Upper lobe of left lung (tissue), 6 donors: ENCODE data around the gene COG4. TPM values are rescaled to one million over a fixed set of nuclear protein-coding genes. Genes with fewer than 3 reads are reported as not detected.

Source experiments
- ATAC-seq, 2 donors: fragments of 200-7000 bp; cut with Tn5 transposase; one replicate each; pipeline ENCODE4 v1.9.1; 2022; ENCODE audit warnings: mild to moderate bottlenecking in 2 of 2, moderate library complexity in 2 of 2; ENCODE audit not compliant: low FRiP score in 2 of 2
- DNase-seq, 2 donors: peaks; one replicate each; pipeline ENCODE4 v3.0.0-alpha.2; 2019 to 2020
- H3K27ac ChIP-seq, 4 donors: fragments of 200-600 bp; sonication (generic); one replicate each; pipeline ENCODE4 v1.5.1; 2016 to 2019
- H3K27me3 ChIP-seq, 4 donors: fragments of 200-600 bp; sonication (generic); one replicate each; pipeline ENCODE4 v1.5.1; 2017 to 2019
- H3K36me3 ChIP-seq, 4 donors: fragments of 200-600 bp; sonication (generic); one replicate each; pipeline ENCODE4 v1.5.1; 2016 to 2019
- H3K4me1 ChIP-seq, 4 donors: fragments of 200-600 bp; sonication (generic); one replicate each; pipeline ENCODE4 v1.5.1; 2018 to 2019
- H3K4me3 ChIP-seq, 4 donors: fragments of 200-600 bp; sonication (generic); one replicate each; pipeline ENCODE4 v1.5.1; 2017 to 2019; ENCODE audit warnings: mild to moderate bottlenecking in 2 of 4, moderate library complexity in 1 of 4
- H3K9me3 ChIP-seq, 4 donors: fragments of 200-600 bp; sonication (generic); one replicate each; pipeline ENCODE4 v1.5.1; 2018 to 2019
- EP300 ChIP-seq, 4 donors: sonication (generic); formaldehyde crosslinking; IDR thresholded peaks; one replicate each; pipeline ENCODE4 v1.5.1; 2017; ENCODE audit warnings: antibody characterized with exemption in 4 of 4, control low read depth in 2 of 4
- POLR2A ChIP-seq, 4 donors: fragments of 450-650 bp; IDR thresholded peaks; one replicate each; pipeline ENCODE4 v1.5.1; 2016 to 2017; ENCODE audit warnings: antibody characterized with exemption in 4 of 4, mild to moderate bottlenecking in 2 of 4
- POLR2AphosphoS5 ChIP-seq, 2 donors: sonication (generic); formaldehyde crosslinking; IDR thresholded peaks; one replicate each; pipeline ENCODE4 v1.5.1; 2017; ENCODE audit warnings: antibody characterized with exemption in 2 of 2
- WGBS, 2 donors: methylation state at CpG; one replicate each; pipeline ENCODE4 v1.1.5; 2017 to 2018; 5-methylcytosine and 5-hydroxymethylcytosine counted together
- total RNA-seq, 6 donors: library from RNA; depleted of rRNA in 4 of 6; stranded (reverse); fragments of >200 nt in 4 of 6; gene quantifications; one replicate each; pipeline versions ENCODE4 v1.1.0 to v1.2.1, GENCODE V29; 2016 to 2021
- TF ChIP-seq, protein P1 (sequence below), 6 experiments: fragments of 450-650 bp in 4 of 6; fragments of 200-600 bp in 2 of 6; sonication (generic) in 2 of 6; IDR thresholded peaks; one replicate each; pipeline ENCODE4 v1.5.1; 2016 to 2019; ENCODE audit warnings: antibody characterized with exemption in 6 of 6
- donor health status: DM: no; HTN: no; CAD: no; lungs with moderate emphysema.
- donor health status: DM: no; HTN: yes; CAD: no; lungs with severe emphysema.

COG4 gene
- total RNA-seq, 6 donors from 2014 or later: 35.0 to 111 (median 59.6) TPM

DNA sequence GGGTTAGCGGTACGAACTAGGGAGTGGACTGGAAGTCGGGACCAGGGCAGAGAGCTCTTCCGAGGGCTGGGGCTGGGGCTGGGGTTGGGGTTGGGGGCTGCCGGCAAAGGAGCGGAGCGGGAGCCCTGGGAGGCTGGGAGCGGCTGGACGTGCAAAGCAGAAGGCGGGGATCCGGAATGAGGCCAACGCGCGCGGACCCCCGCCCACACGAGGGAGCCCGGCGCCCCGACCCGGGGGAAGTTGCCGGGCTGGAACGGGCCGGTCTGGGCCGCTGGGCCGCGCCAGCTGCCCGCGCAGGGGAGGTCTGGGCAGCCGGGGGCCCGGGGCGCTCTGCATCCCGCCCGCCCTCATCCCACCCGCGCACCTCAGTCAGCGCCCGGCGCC, 84.8 kb downstream of the COG4 start:
- DNase-seq: no peak
- H3K9me3 ChIP-seq: no peaks in the 10 kb centered on the region
- peak overlapping the region; percentile 60 to 94 (median 76) for H3K4me3 ChIP-seq
- 0% methylated on average over 6 to 22 of the region's 39 CpGs for WGBS, 2 donors
- H3K27me3 ChIP-seq: no peaks in the 10 kb centered on the region
- peaks cover 0 to 4% (median 0%) of the 10 kb centered on the region in 4 donors for H3K36me3 ChIP-seq
- peaks cover 24 to 40% (median 35%) of the 10 kb centered on the region in 4 donors for H3K4me1 ChIP-seq
- H3K27ac ChIP-seq: peak overlapping the region; percentile 63 to 90 (median 81)
- ATAC-seq: no peak
- TF ChIP-seq POLR2AphosphoS5 (IDR thresholded peaks at IDR 0.05) (no peak), POLR2A (IDR thresholded peaks at IDR 0.05) (no peak), EP300 (IDR thresholded peaks at IDR 0.05) (no peak)
- TF ChIP-seq, protein P1, sequence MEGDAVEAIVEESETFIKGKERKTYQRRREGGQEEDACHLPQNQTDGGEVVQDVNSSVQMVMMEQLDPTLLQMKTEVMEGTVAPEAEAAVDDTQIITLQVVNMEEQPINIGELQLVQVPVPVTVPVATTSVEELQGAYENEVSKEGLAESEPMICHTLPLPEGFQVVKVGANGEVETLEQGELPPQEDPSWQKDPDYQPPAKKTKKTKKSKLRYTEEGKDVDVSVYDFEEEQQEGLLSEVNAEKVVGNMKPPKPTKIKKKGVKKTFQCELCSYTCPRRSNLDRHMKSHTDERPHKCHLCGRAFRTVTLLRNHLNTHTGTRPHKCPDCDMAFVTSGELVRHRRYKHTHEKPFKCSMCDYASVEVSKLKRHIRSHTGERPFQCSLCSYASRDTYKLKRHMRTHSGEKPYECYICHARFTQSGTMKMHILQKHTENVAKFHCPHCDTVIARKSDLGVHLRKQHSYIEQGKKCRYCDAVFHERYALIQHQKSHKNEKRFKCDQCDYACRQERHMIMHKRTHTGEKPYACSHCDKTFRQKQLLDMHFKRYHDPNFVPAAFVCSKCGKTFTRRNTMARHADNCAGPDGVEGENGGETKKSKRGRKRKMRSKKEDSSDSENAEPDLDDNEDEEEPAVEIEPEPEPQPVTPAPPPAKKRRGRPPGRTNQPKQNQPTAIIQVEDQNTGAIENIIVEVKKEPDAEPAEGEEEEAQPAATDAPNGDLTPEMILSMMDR (IDR thresholded peaks at IDR 0.05): no peak

DNA sequence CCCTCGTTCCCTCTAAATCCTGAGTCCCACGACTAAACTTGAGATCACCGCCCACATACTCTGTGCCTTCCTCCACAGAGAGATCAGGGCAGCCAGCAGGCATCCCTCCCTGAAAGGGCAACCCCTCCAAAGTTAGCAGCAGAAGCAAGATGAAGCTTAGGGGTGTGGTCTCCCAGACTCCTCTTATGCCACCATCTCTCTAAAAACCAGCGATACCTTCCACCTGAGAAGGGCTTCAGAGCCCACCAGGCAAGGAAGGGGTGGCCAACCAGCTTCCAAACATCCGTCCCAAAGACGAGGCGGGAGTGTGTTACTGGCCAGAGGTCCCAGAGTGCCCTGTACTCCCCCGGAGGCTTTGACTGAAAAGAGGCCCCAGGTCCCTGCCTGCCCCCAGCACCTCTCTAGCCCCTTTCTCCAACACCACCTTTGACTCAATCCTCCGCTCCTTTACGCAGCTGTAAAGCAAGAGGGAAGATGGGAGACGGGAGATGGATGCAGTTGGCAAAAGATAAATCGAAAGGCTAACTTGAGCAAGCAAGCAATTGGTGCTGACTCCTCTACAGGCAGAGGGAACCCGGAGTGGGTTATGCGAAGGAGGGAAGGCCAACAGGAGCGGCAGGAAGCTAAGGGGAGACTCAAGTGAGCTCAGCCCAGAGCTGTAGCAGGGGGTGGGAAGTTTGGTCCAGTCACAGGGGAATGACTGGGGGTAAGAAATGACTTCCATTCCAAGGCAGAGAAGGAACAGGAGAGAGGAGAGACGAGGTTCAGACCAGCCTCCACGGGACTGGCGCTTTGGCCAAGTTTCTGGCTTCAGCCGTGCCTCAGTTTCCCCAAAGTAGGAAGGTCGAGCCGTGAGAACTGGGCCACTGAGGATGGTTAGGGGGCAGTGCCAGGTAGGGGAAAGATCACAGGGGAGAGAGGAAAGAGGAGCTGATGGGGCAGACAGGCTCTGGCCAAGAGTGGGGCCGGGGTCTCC, 85.5 kb downstream of the COG4 start:
- peak in 1 of 2 donors; percentile 38 for ATAC-seq
- peak overlapping the region; percentile 63 to 90 (median 81) for H3K27ac ChIP-seq
- H3K9me3 ChIP-seq: no peaks in the 10 kb centered on the region
- DNase-seq: no peak
- peaks cover 31 to 47% (median 42%) of the 10 kb centered on the region in 4 donors for H3K4me1 ChIP-seq
- H3K27me3 ChIP-seq: no peaks in the 10 kb centered on the region
- no peak for TF ChIP-seq POLR2AphosphoS5 (IDR thresholded peaks at IDR 0.05)
- TF ChIP-seq POLR2A (IDR thresholded peaks at IDR 0.05): no peak
- TF ChIP-seq, protein P1 (IDR thresholded peaks at IDR 0.05): no peak
- TF ChIP-seq EP300 (IDR thresholded peaks at IDR 0.05): no peak
- peaks cover 0 to 4% (median 0%) of the 10 kb centered on the region in 4 donors for H3K36me3 ChIP-seq
- 13 to 22% methylated on average over 21 to 22 of the region's 22 CpGs for WGBS, 2 donors
- peak overlapping the region; percentile 60 to 94 (median 76) for H3K4me3 ChIP-seq

GRCh38 chr16:70437017-70437581, 86.3 kb downstream of the COG4 start:
- no peaks in the 10 kb centered on the region for H3K27me3 ChIP-seq
- peak overlapping the region in 3 of 4 donors; percentile 69 to 94 (median 82) for H3K4me3 ChIP-seq
- peak overlapping the region in 2 of 4 donors; percentile 78 to 90 for H3K27ac ChIP-seq
- no peak for ATAC-seq
- DNase-seq: no peak
- H3K36me3 ChIP-seq: peaks cover 0 to 4% (median 0%) of the 10 kb centered on the region in 4 donors
- H3K4me1 ChIP-seq: peaks cover 39 to 55% (median 50%) of the 10 kb centered on the region in 4 donors
- TF ChIP-seq, protein P1 (IDR thresholded peaks at IDR 0.05): no peak
- TF ChIP-seq POLR2AphosphoS5 (IDR thresholded peaks at IDR 0.05): no peak
- no peak for TF ChIP-seq POLR2A (IDR thresholded peaks at IDR 0.05)
- no peak for TF ChIP-seq EP300 (IDR thresholded peaks at IDR 0.05)
- 30 to 60% methylated on average over 2 to 5 of the region's 5 CpGs for WGBS, 2 donors
- H3K9me3 ChIP-seq: no peaks in the 10 kb centered on the region

GRCh38 chr16:70434484-70435260, 88.7 kb downstream of the COG4 start:
- peaks cover 63 to 76% (median 69%) of the 10 kb centered on the region in 4 donors for H3K4me1 ChIP-seq
- TF ChIP-seq POLR2AphosphoS5 (IDR thresholded peaks at IDR 0.05) (no peak), POLR2A (IDR thresholded peaks at IDR 0.05) (no peak), EP300 (IDR thresholded peaks at IDR 0.05) (no peak)
- TF ChIP-seq, protein P1 (IDR thresholded peaks at IDR 0.05): no peak
- 86 to 90% methylated on average over 5 to 6 of the region's 6 CpGs for WGBS, 2 donors
- no peaks in the 10 kb centered on the region for H3K27me3 ChIP-seq
- no peak overlapping the region for H3K4me3 ChIP-seq
- DNase-seq (no peak), ATAC-seq (no peak)
- no peaks in the 10 kb centered on the region for H3K9me3 ChIP-seq
- peaks cover 0 to 4% (median 0%) of the 10 kb centered on the region in 4 donors for H3K36me3 ChIP-seq
- H3K27ac ChIP-seq: peak overlapping the region in 1 of 4 donors; percentile 94
